Osteoblast (primary cell): Measurements from ENCODE around the gene PLA2G4B. TPM values are rescaled to one million over a fixed set of nuclear protein-coding genes. Genes with fewer than 3 reads are reported as not detected.

ENCODE experiments used
- DNase-seq: peaks from one replicate; pipeline ENCODE4 v3.0.0; 2011; ENCODE audit warnings: low spot score, mixed read lengths; ENCODE audit not compliant: insufficient read length; ENCODE audit errors: missing footprints
- H2AFZ ChIP-seq: 2 replicates; pipeline ENCODE4 v1.6.0; 2011; ENCODE audit warnings: mild to moderate bottlenecking, low read length
- H3K27ac ChIP-seq: 2 replicates; pipeline ENCODE4 v1.5.1; 2011; ENCODE audit warnings: mild to moderate bottlenecking, low read depth, low read length, moderate library complexity
- H3K27me3 ChIP-seq: 2 replicates; pipeline ENCODE4 v1.6.0; 2012; ENCODE audit warnings: mild to moderate bottlenecking, control low read depth, inconsistent platforms, low read length, moderate library complexity; ENCODE audit not compliant: insufficient read depth
- H3K36me3 ChIP-seq: 2 replicates; pipeline ENCODE4 v1.5.1; 2011; ENCODE audit warnings: mild to moderate bottlenecking, low read length, control low read depth, moderate library complexity; ENCODE audit not compliant: insufficient read depth
- H3K4me1 ChIP-seq: 2 replicates; pipeline ENCODE4 v1.5.1; 2011; ENCODE audit warnings: mild to moderate bottlenecking, low read length, control low read depth, moderate library complexity; ENCODE audit not compliant: insufficient read depth
- H3K4me2 ChIP-seq: 2 replicates; pipeline ENCODE4 v1.6.0; 2011; ENCODE audit warnings: mild to moderate bottlenecking, low read length; ENCODE audit not compliant: insufficient read depth
- H3K4me3 ChIP-seq: fragments of 200-600 bp; sonication (generic); 3 replicates; pipeline ENCODE4 v1.5.1; 2012; ENCODE audit warnings: mild to moderate bottlenecking, low read length, inconsistent platforms; ENCODE audit not compliant: insufficient read depth
- H3K79me2 ChIP-seq: 2 replicates; pipeline ENCODE4 v1.6.0; 2012; ENCODE audit warnings: mild to moderate bottlenecking, low read length, control low read depth, inconsistent platforms; ENCODE audit not compliant: insufficient read depth
- H3K9me3 ChIP-seq: 2 replicates; pipeline ENCODE4 v1.5.1; 2011; ENCODE audit warnings: low read depth, low read length, control low read depth
- H4K20me1 ChIP-seq: 2 replicates; pipeline ENCODE4 v1.6.0; 2012; ENCODE audit warnings: mild to moderate bottlenecking, low read length, control low read depth; ENCODE audit not compliant: insufficient read depth
- CTCF ChIP-seq: IDR thresholded peaks from 2 replicates; pipeline ENCODE4 v1.5.1; 2011; ENCODE audit warnings: mild to moderate bottlenecking, low read depth, low read length, moderate library complexity; ENCODE audit errors: extremely low read depth
- total RNA-seq: library from RNA; depleted of rRNA; stranded (reverse); fragments of >200 nt; gene quantifications from 2 replicates; pipeline ENCODE4 v1.2.3, GENCODE V29; 2012

The PLA2G4B gene
- total RNA-seq, 1 donor, result 0.72 TPM

GRCh38 chr15:41865490-41866055 lies 26.9 kb downstream of the PLA2G4B start:
- no peak overlapping the region for H3K4me2 ChIP-seq
- no peaks in the 10 kb centered on the region for H4K20me1 ChIP-seq

GRCh38 chr15:41866263-41866703 lies 27.6 kb downstream of the PLA2G4B start:
- H3K36me3 ChIP-seq, result no peaks in the 10 kb centered on the region
- H3K27ac ChIP-seq, result no peak overlapping the region
- peaks cover 7% of the 10 kb centered on the region for H3K4me1 ChIP-seq
- H2AFZ ChIP-seq, result no peak overlapping the region
- TF ChIP-seq CTCF, result no peak
- no peak overlapping the region for H3K4me3 ChIP-seq
- H3K4me2 ChIP-seq, result no peak overlapping the region
- H4K20me1 ChIP-seq, result no peaks in the 10 kb centered on the region
- no peaks in the 10 kb centered on the region for H3K27me3 ChIP-seq
- no peaks in the 10 kb centered on the region for H3K79me2 ChIP-seq
- no peak for DNase-seq
- no peaks in the 10 kb centered on the region for H3K9me3 ChIP-seq

More at GRCh38 chr15:41865490-41866055, 26.9 kb downstream of the PLA2G4B start:
- Histone ChIP-seq H3K9me3 (no peaks in the 10 kb centered on the region), H3K4me3 (no peak overlapping the region), H3K27me3 (no peaks in the 10 kb centered on the region), H3K4me1 (peaks cover 2% of the 10 kb centered on the region), H3K27ac (no peak overlapping the region), H3K36me3 (no peaks in the 10 kb centered on the region), H3K79me2 (no peaks in the 10 kb centered on the region), H2AFZ (no peak overlapping the region)
- DNase-seq, result no peak
- TF ChIP-seq CTCF, result no peak

- H3K4me2 ChIP-seq, result no peak overlapping the region
- no peaks in the 10 kb centered on the region for H3K36me3 ChIP-seq
- H4K20me1 ChIP-seq, result no peaks in the 10 kb centered on the region
- no peak for DNase-seq
- no peak overlapping the region for H2AFZ ChIP-seq
- no peak overlapping the region for H3K4me3 ChIP-seq
- no peak for TF ChIP-seq CTCF
- H3K27ac ChIP-seq, result no peak overlapping the region
- no peaks in the 10 kb centered on the region for H3K9me3 ChIP-seq
- H3K27me3 ChIP-seq, result no peaks in the 10 kb centered on the region
- H3K4me1 ChIP-seq, result peaks cover 7% of the 10 kb centered on the region
- H3K79me2 ChIP-seq, result no peaks in the 10 kb centered on the region
Measured at GRCh38 chr15:41866872-41867579, 28.4 kb downstream of the PLA2G4B start.

DNA sequence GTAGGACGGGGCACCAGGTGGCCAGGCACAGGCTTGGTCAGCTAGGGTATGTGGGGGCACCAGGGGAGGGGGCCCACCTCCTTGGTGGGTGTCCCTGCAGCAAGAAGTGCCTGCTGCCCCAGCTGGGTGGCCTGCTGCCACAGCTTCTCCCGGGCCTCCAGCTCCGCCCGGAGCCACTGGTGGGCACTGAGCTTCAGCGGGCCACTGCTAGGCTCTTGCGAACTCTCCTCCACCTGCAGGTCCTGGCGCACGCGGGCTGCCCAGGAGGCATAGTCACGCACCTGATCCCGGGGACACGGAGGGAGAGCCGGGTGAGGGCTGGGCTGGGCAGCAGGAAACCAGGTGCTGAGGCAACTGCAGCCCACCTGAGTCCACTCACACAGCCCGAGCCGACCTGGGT lies 29.7 kb downstream of the PLA2G4B start:
- Histone ChIP-seq H3K36me3 (no peaks in the 10 kb centered on the region), H3K27ac (no peak overlapping the region), H2AFZ (no peak overlapping the region), H3K4me1 (peaks cover 7% of the 10 kb centered on the region), H3K9me3 (no peaks in the 10 kb centered on the region), H3K27me3 (peaks cover 4% of the 10 kb centered on the region), H3K4me3 (no peak overlapping the region), H3K4me2 (no peak overlapping the region), H4K20me1 (no peaks in the 10 kb centered on the region), H3K79me2 (no peaks in the 10 kb centered on the region)
- no peak for DNase-seq
- TF ChIP-seq CTCF, result no peak
